Gastroesophageal sphincter (tissue), 4 donors: ENCODE results near the gene SOX3. TPM values are rescaled to one million over a fixed set of nuclear protein-coding genes. Genes with fewer than 3 reads are reported as not detected.

Source experiments
- ATAC-seq: fragments of 150-250 bp; one replicate; pipeline ENCODE4 v1.9.1; 2016; ENCODE audit warnings: mild to moderate bottlenecking, moderate library complexity
- H3K27ac ChIP-seq, 4 donors: fragments of 200-600 bp; sonication (generic) in 3 of 4; 1 replicate in 3 of 4; 2 replicates in 1 of 4; pipeline ENCODE4 v1.5.1; 2016 to 2019
- H3K27me3 ChIP-seq: fragments of 200-600 bp; sonication (generic); one replicate; pipeline ENCODE4 v1.5.1; 2019
- H3K36me3 ChIP-seq, 2 donors: fragments of 200-600 bp; sonication (generic); one replicate each; pipeline ENCODE4 v1.5.1; 2019; ENCODE audit warnings: control low read depth in 1 of 2
- H3K4me1 ChIP-seq, 3 donors: fragments of 200-600 bp; sonication (generic); 1 replicate in 2 of 3; 2 replicates in 1 of 3; pipeline ENCODE4 v1.5.1; 2016 to 2019; ENCODE audit warnings: control low read depth in 2 of 3
- H3K4me3 ChIP-seq, 2 donors: fragments of 200-600 bp; sonication (generic); one replicate each; pipeline ENCODE4 v1.5.1; 2019; ENCODE audit warnings: mild to moderate bottlenecking in 1 of 2, moderate library complexity in 1 of 2
- H3K9me3 ChIP-seq, 3 donors: fragments of 200-600 bp; sonication (generic); one replicate each; pipeline ENCODE4 v1.5.1; 2017 to 2019; ENCODE audit warnings: control low read depth in 2 of 3
- EP300 ChIP-seq: sonication (generic); formaldehyde crosslinking; IDR thresholded peaks from one replicate; pipeline ENCODE4 v1.6.1; 2017; ENCODE audit warnings: antibody characterized with exemption, mild to moderate bottlenecking
- POLR2A ChIP-seq, 2 donors: fragments of 450-650 bp; IDR thresholded peaks; one replicate each; pipeline ENCODE4 v1.6.1; 2017; ENCODE audit warnings: antibody characterized with exemption in 2 of 2, mild to moderate bottlenecking in 2 of 2, moderate library complexity in 1 of 2
- POLR2AphosphoS5 ChIP-seq: sonication (generic); formaldehyde crosslinking; IDR thresholded peaks from one replicate; pipeline ENCODE4 v1.6.1; 2017; ENCODE audit warnings: antibody characterized with exemption
- WGBS, 2 donors: methylation state at CpG; one replicate each; pipeline ENCODE4 v1.1.5; 2018; ENCODE audit warnings: low coverage in 1 of 2; 5-methylcytosine and 5-hydroxymethylcytosine counted together
- total RNA-seq, 4 donors: library from RNA; depleted of rRNA; stranded (reverse); fragments of >200 nt; gene quantifications; one replicate each; pipeline ENCODE4 v1.1.0, GENCODE V29; 2016
- TF ChIP-seq, protein P1 (sequence below), 4 experiments: fragments of 200-600 bp in 2 of 4; fragments of 450-650 bp in 2 of 4; sonication (generic) in 1 of 4; IDR thresholded peaks; one replicate each; pipeline ENCODE4 v1.5.1; 2017 to 2019; ENCODE audit warnings: antibody characterized with exemption in 4 of 4, mild to moderate bottlenecking in 2 of 4, moderate library complexity in 2 of 4

SOX3 gene
- total RNA-seq, 4 donors from 2014 or later, result not detected

DNA sequence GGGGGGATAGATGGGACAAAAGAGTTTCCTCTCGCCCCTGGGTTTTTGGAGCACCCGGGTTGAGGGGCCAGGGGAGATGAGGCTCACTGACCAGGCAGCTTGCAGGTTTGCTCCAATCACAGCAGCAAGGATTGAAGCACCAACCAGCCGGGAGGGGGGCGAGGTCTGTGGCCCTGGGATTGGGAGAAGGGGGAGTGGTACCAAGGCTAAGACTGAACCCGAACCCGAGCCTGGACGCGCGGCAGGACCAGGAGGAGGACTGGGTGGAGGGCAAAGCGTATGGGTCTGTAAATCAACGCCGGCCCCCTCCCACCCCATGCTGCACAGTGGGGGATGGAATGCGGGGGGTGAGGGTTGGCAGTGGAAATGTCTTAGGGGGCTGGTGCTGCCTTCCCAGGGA is 3.5 kb downstream of the SOX3 start:
- 8% methylated on average over 9 of the region's 13 CpGs; no CpG with 5 or more reads in 1 of the 2 donors for WGBS, 2 donors
- no peak overlapping the region for H3K27ac ChIP-seq

DNA sequence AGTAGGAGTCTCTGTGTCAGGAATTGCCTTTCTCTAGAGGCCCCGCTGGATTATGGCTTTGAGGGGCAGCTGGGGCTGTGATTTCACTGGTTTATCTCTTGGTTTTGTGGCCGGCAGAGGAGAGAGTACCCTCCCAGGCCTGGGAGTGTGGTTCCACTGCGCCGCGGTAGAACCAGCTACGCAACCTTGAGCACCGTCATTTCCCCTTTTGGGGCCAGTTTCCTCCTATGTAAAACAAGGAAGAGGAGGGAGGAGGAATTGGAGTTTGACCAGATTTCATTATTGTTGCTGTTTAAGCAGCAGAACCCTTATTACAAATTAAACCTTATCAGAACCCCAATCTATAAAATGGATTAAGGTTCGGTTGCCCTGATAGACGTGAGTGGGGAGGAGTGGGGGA is 4.4 kb downstream of the SOX3 start:
- Histone ChIP-seq H3K9me3 (no peaks in the 10 kb centered on the region), H3K4me3 (no peak overlapping the region), H3K27me3 (peaks cover 71% of the 10 kb centered on the region), H3K36me3 (no peaks in the 10 kb centered on the region), H3K4me1 (peaks cover 0 to 31% (median 0%) of the 10 kb centered on the region in 3 donors), H3K27ac (no peak overlapping the region)
- 7 to 21% methylated on average over 3 of the region's 9 CpGs for WGBS, 2 donors
- TF ChIP-seq, protein P1, sequence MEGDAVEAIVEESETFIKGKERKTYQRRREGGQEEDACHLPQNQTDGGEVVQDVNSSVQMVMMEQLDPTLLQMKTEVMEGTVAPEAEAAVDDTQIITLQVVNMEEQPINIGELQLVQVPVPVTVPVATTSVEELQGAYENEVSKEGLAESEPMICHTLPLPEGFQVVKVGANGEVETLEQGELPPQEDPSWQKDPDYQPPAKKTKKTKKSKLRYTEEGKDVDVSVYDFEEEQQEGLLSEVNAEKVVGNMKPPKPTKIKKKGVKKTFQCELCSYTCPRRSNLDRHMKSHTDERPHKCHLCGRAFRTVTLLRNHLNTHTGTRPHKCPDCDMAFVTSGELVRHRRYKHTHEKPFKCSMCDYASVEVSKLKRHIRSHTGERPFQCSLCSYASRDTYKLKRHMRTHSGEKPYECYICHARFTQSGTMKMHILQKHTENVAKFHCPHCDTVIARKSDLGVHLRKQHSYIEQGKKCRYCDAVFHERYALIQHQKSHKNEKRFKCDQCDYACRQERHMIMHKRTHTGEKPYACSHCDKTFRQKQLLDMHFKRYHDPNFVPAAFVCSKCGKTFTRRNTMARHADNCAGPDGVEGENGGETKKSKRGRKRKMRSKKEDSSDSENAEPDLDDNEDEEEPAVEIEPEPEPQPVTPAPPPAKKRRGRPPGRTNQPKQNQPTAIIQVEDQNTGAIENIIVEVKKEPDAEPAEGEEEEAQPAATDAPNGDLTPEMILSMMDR (IDR thresholded peaks at IDR 0.05), result no peak
- TF ChIP-seq POLR2A (IDR thresholded peaks at IDR 0.05), result no peak
- TF ChIP-seq POLR2AphosphoS5, result no peak
- no peak for TF ChIP-seq EP300
- no peak for ATAC-seq

More for the DNA sequence above, 3.5 kb downstream of the SOX3 start:
- Histone ChIP-seq H3K27me3 (peaks cover 80% of the 10 kb centered on the region), H3K4me1 (peaks cover 0 to 40% (median 0%) of the 10 kb centered on the region in 3 donors), H3K4me3 (no peak overlapping the region), H3K9me3 (no peaks in the 10 kb centered on the region), H3K36me3 (no peaks in the 10 kb centered on the region)
- ATAC-seq, result no peak
- TF ChIP-seq POLR2AphosphoS5 (no peak), POLR2A (IDR thresholded peaks at IDR 0.05) (no peak), EP300 (no peak)
- TF ChIP-seq, protein P1 (IDR thresholded peaks at IDR 0.05), result no peak

DNA sequence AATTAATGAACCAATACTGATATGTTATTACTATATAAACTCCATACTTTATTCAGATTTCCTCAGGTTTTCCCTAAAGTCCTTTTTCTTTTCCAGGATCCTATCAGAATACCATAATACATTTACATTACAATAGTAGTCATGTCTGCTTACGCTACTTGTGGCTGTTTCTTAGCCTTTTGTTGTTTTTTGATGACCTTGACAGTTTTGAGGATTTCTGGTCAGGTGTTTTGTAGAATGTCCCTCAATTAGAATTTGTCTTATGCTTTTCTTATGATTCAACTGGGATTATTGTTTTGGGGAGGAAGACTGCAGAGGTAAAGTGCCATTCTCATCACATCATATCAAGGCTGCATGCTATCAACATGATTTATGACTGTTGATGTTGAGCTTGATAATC is 9.1 kb downstream of the SOX3 start:
- peaks cover 24% of the 10 kb centered on the region for H3K27me3 ChIP-seq
- ATAC-seq, result no peak
- H3K4me3 ChIP-seq, result no peak overlapping the region
- WGBS, 2 donors, result 89% methylated on average over 1 of the region's 1 CpG
- TF ChIP-seq POLR2AphosphoS5 (no peak), POLR2A (IDR thresholded peaks at IDR 0.05) (no peak), EP300 (no peak)
- TF ChIP-seq, protein P1 (IDR thresholded peaks at IDR 0.05), result no peak
- H3K27ac ChIP-seq, result no peak overlapping the region
- H3K36me3 ChIP-seq, result no peaks in the 10 kb centered on the region
- no peaks in the 10 kb centered on the region for H3K9me3 ChIP-seq
- H3K4me1 ChIP-seq, result no peaks in the 10 kb centered on the region

DNA sequence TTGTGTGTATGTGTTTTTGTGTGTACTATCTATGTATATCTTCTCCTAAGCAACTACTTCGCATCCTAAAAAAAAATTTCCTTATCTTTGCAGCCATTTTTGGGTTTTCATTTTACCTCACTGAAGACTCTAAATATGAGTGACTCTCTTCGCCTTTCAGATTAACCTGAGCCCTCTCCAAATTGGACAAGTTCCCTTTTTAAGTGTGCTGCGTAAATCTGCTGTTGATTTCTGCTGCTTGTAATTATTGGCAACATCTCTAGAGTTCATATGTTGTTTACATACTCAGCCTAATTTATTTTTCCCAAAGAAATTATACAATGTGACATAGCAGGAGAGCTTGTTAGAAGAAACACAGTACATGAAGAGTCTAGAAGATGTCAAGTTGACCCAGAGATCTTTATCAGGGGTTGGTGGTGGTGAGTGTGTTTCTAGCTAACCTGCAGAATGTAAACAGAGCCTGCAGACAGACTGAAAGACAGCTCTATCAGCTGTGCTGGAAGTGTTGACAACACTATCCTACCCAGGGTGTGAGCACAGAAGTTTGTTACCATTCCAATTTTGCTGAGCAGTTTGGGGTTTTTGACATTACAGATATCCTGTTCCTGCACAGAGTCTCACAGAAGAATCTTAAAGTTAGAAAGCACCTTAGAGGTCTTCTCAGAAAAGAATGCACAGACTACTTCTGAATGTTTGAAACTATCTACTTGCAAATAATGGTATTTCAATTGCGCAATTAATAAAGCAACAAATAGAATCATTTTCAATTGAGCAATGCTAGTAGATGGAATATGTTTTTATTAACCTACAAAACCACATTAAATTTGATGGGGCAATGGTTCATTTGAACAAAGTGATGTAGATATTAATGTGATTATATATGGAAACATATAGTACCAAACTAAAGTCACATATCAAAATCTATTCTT is 12.5 kb downstream of the SOX3 start:
- H3K4me3 ChIP-seq, result no peak overlapping the region
- TF ChIP-seq EP300 (no peak), POLR2A (IDR thresholded peaks at IDR 0.05) (no peak), POLR2AphosphoS5 (no peak)
- TF ChIP-seq, protein P1 (IDR thresholded peaks at IDR 0.05), result no peak
- no peaks in the 10 kb centered on the region for H3K4me1 ChIP-seq
- WGBS, 2 donors, result 70 to 93% methylated on average over 2 to 4 of the region's 4 CpGs
- ATAC-seq, result no peak
- peaks cover 3% of the 10 kb centered on the region for H3K27me3 ChIP-seq
- no peak overlapping the region for H3K27ac ChIP-seq
- H3K9me3 ChIP-seq, result no peaks in the 10 kb centered on the region
- H3K36me3 ChIP-seq, result no peaks in the 10 kb centered on the region

DNA sequence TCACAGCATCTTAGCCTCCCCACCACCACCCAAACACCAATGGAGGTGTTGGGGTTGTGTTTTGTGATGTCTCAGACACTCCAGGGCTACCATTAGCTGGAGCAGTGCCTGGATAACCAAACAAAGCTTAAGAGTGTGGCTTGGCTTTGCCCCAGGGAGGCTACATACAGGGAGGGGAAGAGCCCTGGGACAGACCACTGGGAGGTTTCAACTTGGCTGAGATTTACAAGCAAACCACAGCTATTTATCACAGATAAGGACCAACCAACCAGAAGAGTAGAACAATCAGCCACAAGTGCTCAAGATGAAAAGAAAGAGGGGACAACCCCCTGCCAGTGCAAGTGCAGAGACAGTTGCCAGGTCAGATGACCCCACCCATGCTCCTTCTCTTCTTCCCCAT is 24.1 kb downstream of the SOX3 start:
- no peak overlapping the region for H3K4me3 ChIP-seq
- H3K4me1 ChIP-seq, result no peaks in the 10 kb centered on the region
- H3K27ac ChIP-seq, result no peak overlapping the region
- no peaks in the 10 kb centered on the region for H3K9me3 ChIP-seq
- no peaks in the 10 kb centered on the region for H3K36me3 ChIP-seq
- ATAC-seq, result no peak
- no peak for TF ChIP-seq EP300
- TF ChIP-seq POLR2AphosphoS5, result no peak
- no peaks in the 10 kb centered on the region for H3K27me3 ChIP-seq
